ENCODE data around the gene ZNF211.

Gene ZNF211

GRCh38 chr19:57632987-57633831 is at the start of gene ZNF211:
Gene ZNF211, plus strand, starts transcription at chr19:57633168. Its CDS starts 179 bp downstream, at chr19:57633347.
- peak; percentile 94 for DNase-seq

- peak; percentile 92 for DNase-seq
Observed at GRCh38 chr19:57583521-57584416, 49.2 kb upstream of the ZNF211 start, which contains the start of gene ZIK1. Gene ZIK1, plus strand, starts transcription at chr19:57584145. Its CDS starts 212 bp downstream, at chr19:57584357.

GRCh38 chr19:57587529-57587928 is 45.4 kb upstream of the ZNF211 start:
- no peak for DNase-seq

DNA sequence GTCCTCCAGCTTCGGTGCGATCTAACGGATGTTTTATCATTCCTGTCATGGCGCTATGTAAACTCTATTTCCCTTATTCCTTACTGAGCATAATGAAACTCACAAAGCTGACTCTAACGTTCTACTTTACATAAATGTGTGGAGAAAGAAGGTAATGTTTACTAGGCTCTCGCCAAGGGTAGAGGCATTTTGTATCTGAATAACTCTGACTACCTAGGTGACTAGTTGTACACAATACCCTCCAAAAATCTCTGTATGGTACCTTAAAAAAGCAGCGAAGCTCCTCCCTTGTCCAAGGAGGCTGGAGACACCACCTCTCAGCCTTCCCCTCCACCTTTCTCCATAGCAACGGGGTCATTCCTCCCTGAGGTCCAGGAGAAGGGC is 33.6 kb upstream of the ZNF211 start:
- no peak for DNase-seq

DNA sequence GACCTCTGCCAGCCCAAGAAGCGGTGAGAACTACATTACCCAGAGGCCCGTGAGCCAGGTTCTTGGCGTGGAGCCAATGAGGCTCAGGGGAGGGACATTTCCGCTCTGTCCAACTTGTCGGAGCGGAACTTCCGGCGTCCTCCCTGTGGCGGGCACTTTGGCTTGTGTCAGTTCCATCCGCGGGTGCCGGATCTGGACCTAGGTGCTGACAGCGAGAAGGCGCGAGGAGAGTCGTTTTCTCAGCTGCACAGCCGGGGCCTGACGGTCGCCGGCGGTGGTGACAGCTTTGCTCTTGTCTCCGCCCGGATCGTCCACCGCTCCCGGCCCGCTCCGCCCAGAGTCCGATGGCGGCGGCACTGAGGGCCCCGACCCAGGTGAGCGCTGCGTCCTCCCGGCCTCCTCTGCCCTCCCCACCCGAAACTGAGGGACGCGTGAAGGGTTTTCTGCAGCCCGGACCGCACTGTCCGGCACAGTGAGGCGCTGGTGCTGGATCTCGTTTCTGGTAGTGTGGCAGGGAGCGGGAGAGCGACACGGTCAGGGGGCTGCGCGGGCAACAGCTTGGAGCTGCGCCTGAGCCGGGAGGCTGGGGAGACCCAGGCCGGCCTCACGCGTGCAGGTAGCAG is 33.1 kb upstream of the ZNF211 start, which contains the start of gene ZNF530:
ZNF530 (plus strand) TSS at position 125 of the 623 bp plus-strand sequence. CDS start 4,461 bp downstream, outside the sequence.
- peak; percentile 95 for DNase-seq

DNA sequence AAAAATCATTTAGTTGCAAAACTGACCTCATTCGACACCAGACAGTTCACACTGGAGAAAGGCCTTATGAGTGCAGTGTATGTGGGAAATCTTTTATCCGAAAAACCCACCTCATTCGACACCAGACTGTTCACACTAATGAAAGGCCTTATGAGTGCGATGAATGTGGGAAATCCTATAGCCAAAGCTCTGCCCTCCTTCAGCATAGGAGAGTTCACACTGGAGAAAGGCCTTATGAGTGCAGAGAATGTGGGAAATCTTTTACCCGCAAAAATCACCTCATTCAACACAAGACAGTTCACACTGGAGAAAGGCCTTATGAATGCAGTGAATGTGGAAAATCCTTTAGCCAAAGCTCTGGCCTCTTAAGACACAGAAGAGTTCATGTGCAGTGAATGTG is 26.0 kb upstream of the ZNF211 start:
- DNase-seq, result no peak

DNA sequence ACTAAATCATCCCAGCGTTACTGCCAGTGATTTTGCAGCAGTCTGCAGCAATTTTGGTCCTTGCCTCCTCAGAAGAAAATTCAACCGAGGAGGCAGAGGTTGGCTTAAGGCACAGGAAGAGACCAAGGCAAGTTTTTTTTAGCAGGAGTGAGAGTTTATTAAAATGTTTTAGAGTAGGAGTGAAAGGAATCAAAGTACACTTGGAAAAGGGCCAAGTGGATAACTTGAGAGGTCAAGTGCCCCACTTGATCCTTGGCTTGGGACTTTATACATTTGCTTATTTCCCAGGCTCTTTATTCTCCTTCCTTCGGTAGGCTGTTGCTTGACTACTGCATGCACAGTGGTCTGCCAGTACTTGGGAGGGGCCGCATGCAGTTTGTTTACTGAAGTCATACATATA is 21.9 kb upstream of the ZNF211 start:
- DNase-seq, result no peak

- DNase-seq, result peak; percentile 92
Observed at GRCh38 chr19:57613941-57614743, 18.8 kb upstream of the ZNF211 start, which contains the start of gene ZNF134. Gene ZNF134, plus strand, starts transcription at chr19:57614242. Its CDS starts 5,227 bp downstream, at chr19:57619469.

DNA sequence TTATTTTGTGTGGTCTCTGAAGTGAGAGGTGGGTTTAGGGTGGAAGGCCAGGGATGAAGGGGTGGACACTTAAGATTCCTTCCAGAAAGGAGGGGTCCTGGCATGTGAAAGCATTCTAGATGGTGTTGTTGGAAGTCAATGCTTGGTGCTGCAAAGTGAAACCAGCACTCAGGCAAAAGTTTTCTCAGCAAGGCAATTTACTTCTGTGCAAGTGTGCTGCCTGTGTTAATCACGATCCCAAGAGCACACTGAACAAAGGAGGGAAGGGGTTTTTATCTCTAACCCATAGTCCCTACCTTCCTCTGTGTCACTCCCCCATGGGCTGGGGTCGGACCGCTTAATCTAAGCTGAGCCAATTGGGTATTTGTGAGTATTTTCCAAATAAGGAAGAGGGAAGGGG is 17.6 kb upstream of the ZNF211 start:
- no peak for DNase-seq

- no peak for DNase-seq
Observed at GRCh38 chr19:57620673-57621348, 12.2 kb upstream of the ZNF211 start.

DNA sequence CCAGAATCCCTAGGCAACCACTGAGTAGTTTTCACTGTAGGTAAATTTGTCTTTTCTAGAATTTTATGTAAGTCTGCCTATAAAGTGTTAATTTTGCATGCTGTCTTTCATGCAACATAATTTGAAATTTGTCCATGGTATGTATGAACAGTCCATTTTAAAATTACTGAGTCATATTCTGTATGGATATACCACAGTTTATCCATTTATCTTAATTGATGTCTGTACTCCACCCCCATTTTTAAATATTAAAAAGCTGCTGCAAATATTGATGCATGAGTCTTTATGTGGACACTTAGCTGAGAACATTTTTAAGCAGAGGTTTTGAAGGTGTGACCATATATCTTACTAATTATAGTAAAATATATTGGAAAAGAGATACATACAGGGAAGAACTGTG is 9.9 kb upstream of the ZNF211 start:
- no peak for DNase-seq

DNA sequence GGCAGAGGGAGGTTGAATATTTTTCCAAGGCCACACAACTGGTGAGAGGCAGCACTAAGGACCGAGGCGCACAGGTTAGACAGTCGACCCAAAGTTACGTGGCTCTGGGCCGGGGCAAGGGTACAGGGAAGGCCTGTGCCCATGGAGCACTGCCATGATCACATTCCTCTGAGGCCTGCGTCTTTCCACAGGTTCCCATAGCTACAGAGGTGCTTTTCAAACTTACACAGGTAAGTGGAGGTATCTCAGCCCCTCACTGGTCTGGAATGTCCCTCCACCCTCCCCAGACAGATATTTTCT is 814 bp downstream of the ZNF211 start:
- no peak for DNase-seq

GRCh38 chr19:57637379-57637778 is 4.4 kb downstream of the ZNF211 start:
- DNase-seq, result no peak

DNA sequence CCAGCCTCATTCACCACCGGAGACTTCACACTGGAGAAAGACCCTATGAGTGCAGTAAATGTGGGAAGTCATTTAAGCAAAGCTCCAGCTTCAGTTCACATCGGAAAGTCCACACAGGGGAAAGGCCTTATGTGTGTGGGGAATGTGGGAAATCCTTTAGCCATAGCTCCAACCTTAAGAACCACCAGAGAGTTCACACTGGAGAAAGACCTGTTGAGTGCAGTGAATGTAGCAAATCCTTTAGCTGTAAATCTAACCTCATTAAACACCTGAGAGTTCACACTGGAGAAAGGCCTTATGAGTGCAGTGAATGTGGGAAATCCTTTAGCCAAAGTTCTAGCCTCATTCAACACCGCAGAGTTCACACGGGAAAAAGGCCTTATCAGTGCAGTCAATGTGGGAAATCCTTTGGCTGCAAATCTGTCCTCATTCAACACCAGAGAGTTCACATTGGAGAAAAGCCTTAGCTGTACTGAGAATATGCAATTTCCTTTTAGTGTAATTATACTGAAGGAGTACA is 8.8 kb downstream of the ZNF211 start:
- no peak for DNase-seq

DNA sequence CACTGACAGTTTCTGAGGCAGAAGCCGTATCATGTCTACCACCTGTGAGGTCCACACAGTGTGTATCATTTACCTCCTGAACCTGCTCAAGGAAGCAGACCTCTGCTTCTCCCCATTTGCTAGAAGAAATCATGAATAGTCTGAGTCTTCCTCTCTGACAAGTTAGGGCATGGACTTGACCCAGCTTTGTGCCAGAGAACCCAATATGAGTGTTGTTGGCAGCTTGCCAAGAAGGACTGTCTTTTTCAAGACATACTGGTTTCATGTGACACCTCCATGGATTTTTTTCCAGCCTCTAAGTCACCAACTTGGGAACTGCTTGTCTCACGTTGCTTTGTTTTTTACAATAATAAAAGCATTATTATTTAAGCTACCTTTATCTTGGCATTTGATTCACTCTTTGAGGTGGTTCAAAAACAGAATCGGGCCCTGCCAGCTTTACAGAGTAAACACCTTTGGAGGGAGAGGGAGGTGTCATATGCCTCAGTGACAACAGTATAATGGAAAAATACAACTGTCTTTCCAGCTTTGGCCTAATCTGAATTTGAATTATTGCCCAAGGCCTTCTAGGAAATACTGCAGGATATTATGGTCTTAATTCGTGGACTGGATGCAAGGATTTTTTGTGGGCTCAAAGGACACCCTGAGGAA is 9.6 kb downstream of the ZNF211 start:
- DNase-seq, result no peak

DNA sequence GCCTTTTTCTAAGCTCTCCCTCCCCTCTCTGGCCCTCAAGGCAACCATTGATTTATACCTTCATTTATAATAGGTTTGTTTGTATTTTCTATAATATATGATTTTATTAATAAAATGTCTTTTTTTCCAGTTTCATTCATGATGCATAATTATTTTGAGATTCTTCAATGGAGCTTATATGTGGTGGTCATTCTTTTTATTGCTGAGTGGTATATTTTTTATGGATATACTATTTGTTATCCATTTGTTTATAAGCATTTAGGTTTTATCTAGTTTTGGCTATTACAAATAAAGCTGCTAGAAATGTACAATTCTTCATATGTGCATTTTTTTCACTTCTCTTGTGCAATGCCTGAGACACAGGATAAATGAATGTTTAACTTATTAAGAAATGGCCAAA is 10.8 kb downstream of the ZNF211 start:
- no peak for DNase-seq

DNA sequence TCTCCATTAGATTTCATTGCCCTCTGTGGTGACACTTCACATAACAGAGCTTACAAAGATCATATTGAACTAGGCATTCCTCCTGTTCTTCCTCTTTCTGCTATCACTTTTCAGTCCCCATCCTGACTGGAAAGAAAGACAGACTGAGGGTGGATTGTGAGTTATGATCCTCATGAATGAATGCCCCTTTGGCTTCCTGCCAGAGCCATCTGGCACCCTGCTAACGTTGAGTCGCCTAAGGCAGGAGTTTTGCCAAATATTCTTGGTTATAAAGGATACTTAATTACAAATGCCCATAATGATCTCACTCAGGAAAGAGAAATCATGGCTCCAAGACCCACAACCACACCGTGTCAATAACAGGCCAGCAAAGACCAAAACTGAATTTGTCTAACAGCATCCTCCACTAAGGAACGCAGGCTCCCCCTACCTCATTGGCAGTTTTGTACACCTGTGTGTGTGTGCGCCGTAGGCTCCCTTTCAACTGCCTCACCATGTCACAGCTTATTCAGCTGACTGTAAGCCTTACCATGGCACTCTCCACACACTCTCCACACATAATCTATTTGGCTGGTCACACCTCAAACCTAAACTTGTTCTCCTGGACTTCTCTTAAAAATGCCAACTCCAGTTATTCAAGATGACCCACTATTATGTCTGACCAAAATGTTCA is 15.5 kb downstream of the ZNF211 start:
- DNase-seq, result no peak

DNA sequence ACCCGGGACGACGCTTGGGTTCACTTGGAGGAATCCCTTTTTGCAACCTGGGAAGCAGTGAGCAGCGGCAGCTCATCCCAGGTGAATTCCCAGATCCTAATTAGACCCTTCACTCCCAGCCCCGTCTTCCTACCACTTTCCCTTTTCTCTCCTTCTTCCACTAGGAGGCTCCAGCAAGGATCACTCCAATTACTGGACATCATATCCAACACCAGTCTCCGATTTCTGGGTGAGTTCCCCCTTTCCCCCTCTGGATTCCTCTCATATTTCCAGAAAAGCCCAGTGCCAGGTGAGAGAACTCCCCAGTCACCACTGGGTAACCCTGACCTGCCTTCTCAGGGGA is 18.7 kb downstream of the ZNF211 start:
- no peak for DNase-seq

DNA sequence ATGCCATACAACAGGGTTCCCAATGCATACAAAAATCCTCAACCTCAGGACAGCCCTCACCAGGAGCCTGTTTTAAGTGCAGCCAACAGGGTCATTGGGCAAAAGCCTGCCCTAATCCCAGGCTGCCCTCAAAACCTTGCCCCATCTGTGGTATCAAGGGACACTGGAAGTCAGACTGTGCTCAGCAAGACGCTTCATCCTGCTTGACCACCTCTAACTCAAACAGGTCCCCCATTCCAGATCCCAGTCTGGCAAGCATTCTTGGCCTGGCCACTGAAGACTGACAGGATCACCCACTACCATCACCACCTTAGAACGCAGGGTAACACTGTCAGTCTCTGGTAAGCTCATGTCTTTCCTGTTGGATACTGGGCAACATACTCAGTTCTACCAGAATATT is 20.7 kb downstream of the ZNF211 start:
- no peak for DNase-seq

DNA sequence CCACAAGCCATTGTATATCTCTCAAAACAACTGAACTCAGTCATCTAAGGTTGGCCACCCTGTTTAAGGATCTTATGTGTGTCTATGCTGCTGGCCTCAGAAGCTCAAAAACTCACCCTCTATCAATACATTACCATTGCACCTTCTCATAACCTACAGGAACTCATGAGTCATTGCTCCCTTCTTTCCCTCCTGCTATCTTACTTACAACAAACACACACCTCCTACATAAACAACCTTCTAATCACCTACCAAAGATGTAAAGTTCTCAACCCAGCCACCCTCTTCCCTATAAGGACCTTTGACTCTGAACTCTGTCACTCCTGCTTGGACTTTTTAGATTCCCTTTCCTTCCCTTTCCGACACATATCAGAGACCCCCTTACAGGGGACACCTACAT is 22.5 kb downstream of the ZNF211 start:
- no peak for DNase-seq

- DNase-seq, result no peak
Observed at GRCh38 chr19:57656346-57656745, 23.4 kb downstream of the ZNF211 start.
